ENCODE results near the gene NOM1. TPM values are rescaled to one million over a fixed set of nuclear protein-coding genes. Genes with fewer than 3 reads are reported as not detected.

Gene NOM1
- polyA plus RNA-seq, 1 of the 3 experiments (the other 2 are of a cell fraction) = 18.1 TPM

GRCh38 chr7:157009170-157009777 is 59.8 kb downstream of the NOM1 start:
- no peak overlapping the region for H3K27ac ChIP-seq (ENCODE audit: low read depth in 2 of 2, low read length in 1 of 2)
- H3K9me3 ChIP-seq = no peaks in the 10 kb centered on the region
- 3% methylated on average over 37 of the region's 49 CpGs for WGBS (ENCODE audit: low lambda C conversion rate)
- H3K27me3 ChIP-seq (ENCODE audit: insufficient read depth) = peaks cover 96% of the 10 kb centered on the region
- H3K79me2 ChIP-seq (ENCODE audit: insufficient read depth) = no peaks in the 10 kb centered on the region
- TF ChIP-seq, protein P1, sequence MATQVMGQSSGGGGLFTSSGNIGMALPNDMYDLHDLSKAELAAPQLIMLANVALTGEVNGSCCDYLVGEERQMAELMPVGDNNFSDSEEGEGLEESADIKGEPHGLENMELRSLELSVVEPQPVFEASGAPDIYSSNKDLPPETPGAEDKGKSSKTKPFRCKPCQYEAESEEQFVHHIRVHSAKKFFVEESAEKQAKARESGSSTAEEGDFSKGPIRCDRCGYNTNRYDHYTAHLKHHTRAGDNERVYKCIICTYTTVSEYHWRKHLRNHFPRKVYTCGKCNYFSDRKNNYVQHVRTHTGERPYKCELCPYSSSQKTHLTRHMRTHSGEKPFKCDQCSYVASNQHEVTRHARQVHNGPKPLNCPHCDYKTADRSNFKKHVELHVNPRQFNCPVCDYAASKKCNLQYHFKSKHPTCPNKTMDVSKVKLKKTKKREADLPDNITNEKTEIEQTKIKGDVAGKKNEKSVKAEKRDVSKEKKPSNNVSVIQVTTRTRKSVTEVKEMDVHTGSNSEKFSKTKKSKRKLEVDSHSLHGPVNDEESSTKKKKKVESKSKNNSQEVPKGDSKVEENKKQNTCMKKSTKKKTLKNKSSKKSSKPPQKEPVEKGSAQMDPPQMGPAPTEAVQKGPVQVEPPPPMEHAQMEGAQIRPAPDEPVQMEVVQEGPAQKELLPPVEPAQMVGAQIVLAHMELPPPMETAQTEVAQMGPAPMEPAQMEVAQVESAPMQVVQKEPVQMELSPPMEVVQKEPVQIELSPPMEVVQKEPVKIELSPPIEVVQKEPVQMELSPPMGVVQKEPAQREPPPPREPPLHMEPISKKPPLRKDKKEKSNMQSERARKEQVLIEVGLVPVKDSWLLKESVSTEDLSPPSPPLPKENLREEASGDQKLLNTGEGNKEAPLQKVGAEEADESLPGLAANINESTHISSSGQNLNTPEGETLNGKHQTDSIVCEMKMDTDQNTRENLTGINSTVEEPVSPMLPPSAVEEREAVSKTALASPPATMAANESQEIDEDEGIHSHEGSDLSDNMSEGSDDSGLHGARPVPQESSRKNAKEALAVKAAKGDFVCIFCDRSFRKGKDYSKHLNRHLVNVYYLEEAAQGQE (IDR thresholded peaks at IDR 0.05; ENCODE audit: low read depth, low read length) = no peak
- peak; percentile 81 for TF ChIP-seq EZH2phosphoT487 (IDR thresholded peaks at IDR 0.05; ENCODE audit: borderline replicate concordance, low read depth)
- H3F3A ChIP-seq (replicated peaks; ENCODE audit: insufficient read depth) = peaks cover 3% of the 10 kb centered on the region
- ChIA-PET POLR2A (no interaction called here), CTCF (interaction anchor here (0.7 to 1.7 kb wide), 5 partner anchors 10 to 235 kb away, joined by 3 to 7 read pairs (median 3); partner anchors contain the start of gene NOM1)
- H4K20me1 ChIP-seq (ENCODE audit: insufficient read depth) = peaks cover 14% of the 10 kb centered on the region
- peaks cover 0 to 4% of the 10 kb centered on the region in 2 experiments; a peak in 2 of 4 replicates for H3K4me1 ChIP-seq (ENCODE audit: control insufficient read depth in 1 of 2, insufficient read depth in 2 of 2, low read depth in 1 of 2, low read length in 1 of 2)
- peak; percentile 53 for DNase-seq
- no peak overlapping the region for H3K4me2 ChIP-seq
- H3K36me3 ChIP-seq (replicated peaks in 1 of 2; ENCODE audit: control insufficient read depth in 1 of 2, insufficient read depth in 2 of 2, low read length in 1 of 2) = no peaks in the 10 kb centered on the region
- no peak overlapping the region for H3K9ac ChIP-seq
- H2AFZ ChIP-seq (ENCODE audit: low read depth) = no peak overlapping the region
- H3K4me3 ChIP-seq (ENCODE audit: low read depth in 2 of 2, low read length in 1 of 2) = no peak overlapping the region
- no peaks in the 10 kb centered on the region for H3K9me2 ChIP-seq

DNA sequence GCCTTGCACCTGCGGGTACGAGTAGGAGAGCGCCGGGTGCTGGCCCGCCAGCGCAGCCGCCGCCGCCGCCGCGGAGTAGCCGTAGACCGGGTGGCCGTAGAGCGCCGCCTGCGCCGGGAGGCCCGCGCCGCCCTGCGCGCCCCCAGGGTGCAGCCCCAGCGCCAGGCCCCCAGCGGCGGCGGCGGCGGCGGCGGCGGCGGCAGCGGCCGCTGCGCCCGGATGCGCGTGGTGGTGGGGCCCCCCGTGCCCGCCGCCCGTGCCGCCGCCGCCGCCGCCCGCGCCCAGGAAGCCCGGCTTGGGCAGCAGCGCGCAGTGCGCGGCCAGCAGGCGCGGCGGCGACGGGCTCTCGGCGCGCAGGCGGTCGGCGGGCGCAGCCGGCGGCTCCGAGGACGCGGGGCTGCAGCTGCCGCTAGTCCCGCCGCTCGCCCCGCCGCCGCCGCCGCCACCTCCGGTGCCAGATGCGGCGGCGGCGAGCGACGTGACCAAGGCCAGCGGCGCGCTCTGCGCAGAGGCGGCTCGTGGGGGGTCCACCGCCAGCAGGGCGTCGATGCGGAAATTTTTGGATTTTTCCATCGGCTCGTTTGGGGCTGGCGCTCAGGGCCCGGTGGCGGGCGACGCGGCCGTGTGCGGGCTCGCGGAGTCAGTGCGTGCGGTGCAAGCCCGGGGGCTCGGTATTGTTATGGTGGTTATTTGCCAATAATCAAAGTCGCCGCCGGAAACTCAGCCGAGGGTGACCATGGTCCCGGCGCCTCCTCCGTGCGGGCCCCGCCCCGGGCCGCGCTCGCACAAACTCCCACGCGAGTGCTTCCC is 60.5 kb downstream of the NOM1 start:
- H3F3A ChIP-seq (replicated peaks; ENCODE audit: insufficient read depth) = no peaks in the 10 kb centered on the region
- no peaks in the 10 kb centered on the region for H3K36me3 ChIP-seq (replicated peaks in 1 of 2; ENCODE audit: control insufficient read depth in 1 of 2, insufficient read depth in 2 of 2, low read length in 1 of 2)
- POLR2A ChIA-PET = no interaction called here
- WGBS (ENCODE audit: low lambda C conversion rate) = 0% methylated on average over 3 of the region's 130 CpGs
- peak overlapping the region in 1 of 2 experiments; percentile 12; a peak in 1 of 4 replicates for H3K4me3 ChIP-seq (ENCODE audit: low read depth in 2 of 2, low read length in 1 of 2)
- no peak overlapping the region for H3K27ac ChIP-seq (ENCODE audit: low read depth in 2 of 2, low read length in 1 of 2)
- TF ChIP-seq EZH2phosphoT487 (IDR thresholded peaks at IDR 0.05; ENCODE audit: borderline replicate concordance, low read depth) (peak; percentile 60; the same call in 1 of the 2 replicates), GATA2 (CRISPR knock-in tag; IDR thresholded peaks at IDR 0.05) (no peak), MEF2A (IDR thresholded peaks at IDR 0.05; ENCODE audit: borderline replicate concordance, low read depth) (no peak)
- no peaks in the 10 kb centered on the region for H3K9me2 ChIP-seq
- H3K4me2 ChIP-seq = peak overlapping the region; percentile 28; the same call in 1 of the 2 replicates
- H4K20me1 ChIP-seq (ENCODE audit: insufficient read depth) = peaks cover 9% of the 10 kb centered on the region
- DNase-seq = peak; percentile 68
- H3K27me3 ChIP-seq (ENCODE audit: insufficient read depth) = peaks cover 96% of the 10 kb centered on the region
- H3K4me1 ChIP-seq (ENCODE audit: control insufficient read depth in 1 of 2, insufficient read depth in 2 of 2, low read depth in 1 of 2, low read length in 1 of 2) = no peaks in the 10 kb centered on the region
- H2AFZ ChIP-seq (ENCODE audit: low read depth) = no peak overlapping the region
- no peak overlapping the region for H3K9ac ChIP-seq
- CTCF ChIA-PET = interaction anchor here (0.7 kb wide), 2 partner anchors 234 to 1166 kb away, joined by 3 to 4 read pairs; no protein-coding TSS in a partner anchor
- H3K79me2 ChIP-seq (ENCODE audit: insufficient read depth) = no peaks in the 10 kb centered on the region
- H3K9me3 ChIP-seq = no peaks in the 10 kb centered on the region
